ENCODE data around the gene EXD3.

DNA sequence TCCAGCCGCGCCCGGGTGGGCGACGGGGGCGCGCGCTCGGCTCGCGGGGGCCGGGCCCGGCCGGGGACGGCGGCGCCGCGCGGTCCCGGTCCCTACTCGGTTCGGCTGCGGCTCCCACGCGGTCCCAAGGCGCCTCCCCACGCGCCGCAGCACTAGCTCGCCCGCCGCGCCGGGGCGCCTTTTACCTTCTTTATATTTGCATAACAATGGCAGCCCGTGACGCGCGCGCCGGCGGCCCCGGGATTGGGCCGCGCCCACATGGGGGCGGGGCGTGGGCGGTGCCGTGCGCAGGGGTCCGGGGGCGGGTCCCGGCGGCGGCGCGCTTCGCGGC lies 120.9 kb downstream of the EXD3 start, which contains the start of gene NRARP:
- TF ChIP-seq RAD51 (IDR thresholded peaks at IDR 0.05; ENCODE audit: borderline replicate concordance) (no peak), MAFG (CRISPR knock-in tag; IDR thresholded peaks at IDR 0.05) (no peak), CEBPB (IDR thresholded peaks at IDR 0.05; ENCODE audit: borderline replicate concordance, low read depth, low read length) (no peak), EED (CRISPR knock-in tag; IDR thresholded peaks at IDR 0.05) (no peak), NR1H2 (CRISPR knock-in tag; IDR thresholded peaks at IDR 0.05; ENCODE audit: borderline replicate concordance, low read depth) (no peak), JUNB (CRISPR knock-in tag; IDR thresholded peaks at IDR 0.05; ENCODE audit: borderline replicate concordance) (no peak), MTA1 (CRISPR knock-in tag; IDR thresholded peaks at IDR 0.05; ENCODE audit: borderline replicate concordance) (no peak), ZNF891 (CRISPR knock-in tag; IDR thresholded peaks at IDR 0.05) (no peak), TAF1 (CRISPR knock-in tag; IDR thresholded peaks at IDR 0.05) (no peak)
- TF ChIP-seq, protein P1, sequence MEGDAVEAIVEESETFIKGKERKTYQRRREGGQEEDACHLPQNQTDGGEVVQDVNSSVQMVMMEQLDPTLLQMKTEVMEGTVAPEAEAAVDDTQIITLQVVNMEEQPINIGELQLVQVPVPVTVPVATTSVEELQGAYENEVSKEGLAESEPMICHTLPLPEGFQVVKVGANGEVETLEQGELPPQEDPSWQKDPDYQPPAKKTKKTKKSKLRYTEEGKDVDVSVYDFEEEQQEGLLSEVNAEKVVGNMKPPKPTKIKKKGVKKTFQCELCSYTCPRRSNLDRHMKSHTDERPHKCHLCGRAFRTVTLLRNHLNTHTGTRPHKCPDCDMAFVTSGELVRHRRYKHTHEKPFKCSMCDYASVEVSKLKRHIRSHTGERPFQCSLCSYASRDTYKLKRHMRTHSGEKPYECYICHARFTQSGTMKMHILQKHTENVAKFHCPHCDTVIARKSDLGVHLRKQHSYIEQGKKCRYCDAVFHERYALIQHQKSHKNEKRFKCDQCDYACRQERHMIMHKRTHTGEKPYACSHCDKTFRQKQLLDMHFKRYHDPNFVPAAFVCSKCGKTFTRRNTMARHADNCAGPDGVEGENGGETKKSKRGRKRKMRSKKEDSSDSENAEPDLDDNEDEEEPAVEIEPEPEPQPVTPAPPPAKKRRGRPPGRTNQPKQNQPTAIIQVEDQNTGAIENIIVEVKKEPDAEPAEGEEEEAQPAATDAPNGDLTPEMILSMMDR (CRISPR knock-in tag; IDR thresholded peaks at IDR 0.05) = no peak
- TF ChIP-seq, protein P2, sequence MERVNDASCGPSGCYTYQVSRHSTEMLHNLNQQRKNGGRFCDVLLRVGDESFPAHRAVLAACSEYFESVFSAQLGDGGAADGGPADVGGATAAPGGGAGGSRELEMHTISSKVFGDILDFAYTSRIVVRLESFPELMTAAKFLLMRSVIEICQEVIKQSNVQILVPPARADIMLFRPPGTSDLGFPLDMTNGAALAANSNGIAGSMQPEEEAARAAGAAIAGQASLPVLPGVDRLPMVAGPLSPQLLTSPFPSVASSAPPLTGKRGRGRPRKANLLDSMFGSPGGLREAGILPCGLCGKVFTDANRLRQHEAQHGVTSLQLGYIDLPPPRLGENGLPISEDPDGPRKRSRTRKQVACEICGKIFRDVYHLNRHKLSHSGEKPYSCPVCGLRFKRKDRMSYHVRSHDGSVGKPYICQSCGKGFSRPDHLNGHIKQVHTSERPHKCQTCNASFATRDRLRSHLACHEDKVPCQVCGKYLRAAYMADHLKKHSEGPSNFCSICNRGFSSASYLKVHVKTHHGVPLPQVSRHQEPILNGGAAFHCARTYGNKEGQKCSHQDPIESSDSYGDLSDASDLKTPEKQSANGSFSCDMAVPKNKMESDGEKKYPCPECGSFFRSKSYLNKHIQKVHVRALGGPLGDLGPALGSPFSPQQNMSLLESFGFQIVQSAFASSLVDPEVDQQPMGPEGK (CRISPR knock-in tag; IDR thresholded peaks at IDR 0.05) = no peak
- TF ChIP-seq, protein P3, sequence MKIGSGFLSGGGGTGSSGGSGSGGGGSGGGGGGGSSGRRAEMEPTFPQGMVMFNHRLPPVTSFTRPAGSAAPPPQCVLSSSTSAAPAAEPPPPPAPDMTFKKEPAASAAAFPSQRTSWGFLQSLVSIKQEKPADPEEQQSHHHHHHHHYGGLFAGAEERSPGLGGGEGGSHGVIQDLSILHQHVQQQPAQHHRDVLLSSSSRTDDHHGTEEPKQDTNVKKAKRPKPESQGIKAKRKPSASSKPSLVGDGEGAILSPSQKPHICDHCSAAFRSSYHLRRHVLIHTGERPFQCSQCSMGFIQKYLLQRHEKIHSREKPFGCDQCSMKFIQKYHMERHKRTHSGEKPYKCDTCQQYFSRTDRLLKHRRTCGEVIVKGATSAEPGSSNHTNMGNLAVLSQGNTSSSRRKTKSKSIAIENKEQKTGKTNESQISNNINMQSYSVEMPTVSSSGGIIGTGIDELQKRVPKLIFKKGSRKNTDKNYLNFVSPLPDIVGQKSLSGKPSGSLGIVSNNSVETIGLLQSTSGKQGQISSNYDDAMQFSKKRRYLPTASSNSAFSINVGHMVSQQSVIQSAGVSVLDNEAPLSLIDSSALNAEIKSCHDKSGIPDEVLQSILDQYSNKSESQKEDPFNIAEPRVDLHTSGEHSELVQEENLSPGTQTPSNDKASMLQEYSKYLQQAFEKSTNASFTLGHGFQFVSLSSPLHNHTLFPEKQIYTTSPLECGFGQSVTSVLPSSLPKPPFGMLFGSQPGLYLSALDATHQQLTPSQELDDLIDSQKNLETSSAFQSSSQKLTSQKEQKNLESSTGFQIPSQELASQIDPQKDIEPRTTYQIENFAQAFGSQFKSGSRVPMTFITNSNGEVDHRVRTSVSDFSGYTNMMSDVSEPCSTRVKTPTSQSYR (CRISPR knock-in tag; IDR thresholded peaks at IDR 0.05; ENCODE audit: borderline replicate concordance) = no peak
- TF ChIP-seq, protein P4, sequence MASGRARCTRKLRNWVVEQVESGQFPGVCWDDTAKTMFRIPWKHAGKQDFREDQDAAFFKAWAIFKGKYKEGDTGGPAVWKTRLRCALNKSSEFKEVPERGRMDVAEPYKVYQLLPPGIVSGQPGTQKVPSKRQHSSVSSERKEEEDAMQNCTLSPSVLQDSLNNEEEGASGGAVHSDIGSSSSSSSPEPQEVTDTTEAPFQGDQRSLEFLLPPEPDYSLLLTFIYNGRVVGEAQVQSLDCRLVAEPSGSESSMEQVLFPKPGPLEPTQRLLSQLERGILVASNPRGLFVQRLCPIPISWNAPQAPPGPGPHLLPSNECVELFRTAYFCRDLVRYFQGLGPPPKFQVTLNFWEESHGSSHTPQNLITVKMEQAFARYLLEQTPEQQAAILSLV (CRISPR knock-in tag; IDR thresholded peaks at IDR 0.05; ENCODE audit: borderline replicate concordance) = no peak
- TF ChIP-seq, protein P5, sequence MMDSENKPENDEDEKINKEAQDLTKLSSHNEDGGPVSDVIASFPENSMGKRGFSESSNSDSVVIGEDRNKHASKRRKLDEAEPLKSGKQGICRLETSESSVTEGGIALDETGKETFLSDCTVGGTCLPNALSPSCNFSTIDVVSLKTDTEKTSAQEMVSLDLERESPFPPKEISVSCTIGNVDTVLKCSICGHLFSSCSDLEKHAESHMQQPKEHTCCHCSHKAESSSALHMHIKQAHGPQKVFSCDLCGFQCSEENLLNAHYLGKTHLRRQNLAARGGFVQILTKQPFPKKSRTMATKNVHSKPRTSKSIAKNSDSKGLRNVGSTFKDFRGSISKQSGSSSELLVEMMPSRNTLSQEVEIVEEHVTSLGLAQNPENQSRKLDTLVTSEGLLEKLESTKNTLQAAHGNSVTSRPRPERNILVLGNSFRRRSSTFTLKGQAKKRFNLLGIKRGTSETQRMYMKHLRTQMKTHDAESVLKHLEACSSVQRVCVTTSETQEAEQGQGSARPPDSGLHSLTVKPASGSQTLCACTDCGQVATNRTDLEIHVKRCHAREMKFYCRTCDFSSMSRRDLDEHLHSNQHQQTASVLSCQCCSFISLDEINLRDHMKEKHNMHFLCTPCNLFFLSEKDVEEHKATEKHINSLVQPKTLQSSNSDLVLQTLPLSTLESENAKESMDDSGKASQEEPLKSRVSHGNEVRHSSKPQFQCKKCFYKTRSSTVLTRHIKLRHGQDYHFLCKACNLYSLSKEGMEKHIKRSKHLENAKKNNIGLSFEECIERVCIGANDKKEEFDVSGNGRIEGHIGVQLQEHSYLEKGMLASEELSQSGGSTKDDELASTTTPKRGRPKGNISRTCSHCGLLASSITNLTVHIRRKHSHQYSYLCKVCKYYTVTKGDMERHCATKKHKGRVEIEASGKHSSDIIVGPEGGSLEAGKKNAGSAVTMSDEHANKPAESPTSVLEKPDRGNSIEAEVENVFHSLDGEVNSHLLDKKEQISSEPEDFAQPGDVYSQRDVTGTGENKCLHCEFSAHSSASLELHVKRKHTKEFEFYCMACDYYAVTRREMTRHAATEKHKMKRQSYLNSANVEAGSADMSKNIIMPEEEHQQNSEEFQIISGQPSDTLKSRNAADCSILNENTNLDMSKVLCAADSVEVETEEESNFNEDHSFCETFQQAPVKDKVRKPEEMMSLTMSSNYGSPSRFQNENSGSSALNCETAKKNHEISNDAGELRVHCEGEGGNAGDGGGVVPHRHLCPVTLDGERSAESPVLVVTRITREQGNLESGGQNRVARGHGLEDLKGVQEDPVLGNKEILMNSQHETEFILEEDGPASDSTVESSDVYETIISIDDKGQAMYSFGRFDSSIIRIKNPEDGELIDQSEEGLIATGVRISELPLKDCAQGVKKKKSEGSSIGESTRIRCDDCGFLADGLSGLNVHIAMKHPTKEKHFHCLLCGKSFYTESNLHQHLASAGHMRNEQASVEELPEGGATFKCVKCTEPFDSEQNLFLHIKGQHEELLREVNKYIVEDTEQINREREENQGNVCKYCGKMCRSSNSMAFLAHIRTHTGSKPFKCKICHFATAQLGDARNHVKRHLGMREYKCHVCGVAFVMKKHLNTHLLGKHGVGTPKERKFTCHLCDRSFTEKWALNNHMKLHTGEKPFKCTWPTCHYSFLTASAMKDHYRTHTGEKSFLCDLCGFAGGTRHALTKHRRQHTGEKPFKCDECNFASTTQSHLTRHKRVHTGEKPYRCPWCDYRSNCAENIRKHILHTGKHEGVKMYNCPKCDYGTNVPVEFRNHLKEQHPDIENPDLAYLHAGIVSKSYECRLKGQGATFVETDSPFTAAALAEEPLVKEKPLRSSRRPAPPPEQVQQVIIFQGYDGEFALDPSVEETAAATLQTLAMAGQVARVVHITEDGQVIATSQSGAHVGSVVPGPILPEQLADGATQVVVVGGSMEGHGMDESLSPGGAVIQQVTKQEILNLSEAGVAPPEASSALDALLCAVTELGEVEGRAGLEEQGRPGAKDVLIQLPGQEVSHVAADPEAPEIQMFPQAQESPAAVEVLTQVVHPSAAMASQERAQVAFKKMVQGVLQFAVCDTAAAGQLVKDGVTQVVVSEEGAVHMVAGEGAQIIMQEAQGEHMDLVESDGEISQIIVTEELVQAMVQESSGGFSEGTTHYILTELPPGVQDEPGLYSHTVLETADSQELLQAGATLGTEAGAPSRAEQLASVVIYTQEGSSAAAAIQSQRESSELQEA (CRISPR knock-in tag; IDR thresholded peaks at IDR 0.05; ENCODE audit: not compliant biosample characterization) = no peak
